ENCODE results near the gene AGPAT3.

Gene AGPAT3

GRCh38 chr21:43847301-43847700 lies 17.7 kb upstream of the AGPAT3 start:
- Histone ChIP-seq H3K9me3 (ENCODE audit: control insufficient read depth, insufficient read depth, low read length) (no peaks in the 10 kb centered on the region), H3K36me3 (ENCODE audit: control insufficient read depth, low read length) (no peaks in the 10 kb centered on the region), H3K4me3 (ENCODE audit: low read length) (no peak overlapping the region), H3K4me1 (ENCODE audit: control insufficient read depth, low read length) (peaks cover 5% of the 10 kb centered on the region), H3F3A (ENCODE audit: control insufficient read depth, insufficient read depth) (no peaks in the 10 kb centered on the region), H3K9me2 (replicated peaks; ENCODE audit: control insufficient read depth, low read length) (no peaks in the 10 kb centered on the region), H3K27ac (ENCODE audit: low read depth, low read length) (no peak overlapping the region), H3K4me2 (ENCODE audit: low read length) (no peak overlapping the region), H3K79me2 (ENCODE audit: control insufficient read depth, low read length) (no peaks in the 10 kb centered on the region), H4K20me1 (ENCODE audit: control insufficient read depth, insufficient read depth, low read depth, low read length) (no peaks in the 10 kb centered on the region), H3K27me3 (ENCODE audit: control insufficient read depth, low read length) (no peaks in the 10 kb centered on the region)
- no peak for TF ChIP-seq EZH2phosphoT487 (IDR thresholded peaks at IDR 0.05; ENCODE audit: borderline replicate concordance, low read length)
- TF ChIP-seq CTCF (IDR thresholded peaks at IDR 0.05; ENCODE audit: low read depth, low read length, poor library complexity, severe bottlenecking), result no peak

GRCh38 chr21:43848771-43849170 lies 16.3 kb upstream of the AGPAT3 start:
- Histone ChIP-seq H3K27me3 (ENCODE audit: control insufficient read depth, low read length) (peaks cover under 1% of the 10 kb centered on the region; the same call in 1 of the 2 replicates), H4K20me1 (ENCODE audit: control insufficient read depth, insufficient read depth, low read depth, low read length) (no peaks in the 10 kb centered on the region), H3K4me2 (ENCODE audit: low read length) (no peak overlapping the region), H3K9me3 (ENCODE audit: control insufficient read depth, insufficient read depth, low read length) (no peaks in the 10 kb centered on the region), H3K79me2 (ENCODE audit: control insufficient read depth, low read length) (no peaks in the 10 kb centered on the region), H3K9me2 (replicated peaks; ENCODE audit: control insufficient read depth, low read length) (no peaks in the 10 kb centered on the region), H3K36me3 (ENCODE audit: control insufficient read depth, low read length) (no peaks in the 10 kb centered on the region), H3F3A (ENCODE audit: control insufficient read depth, insufficient read depth) (no peaks in the 10 kb centered on the region), H3K4me1 (ENCODE audit: control insufficient read depth, low read length) (no peaks in the 10 kb centered on the region), H3K27ac (ENCODE audit: low read depth, low read length) (no peak overlapping the region), H3K4me3 (ENCODE audit: low read length) (no peak overlapping the region)
- TF ChIP-seq CTCF (IDR thresholded peaks at IDR 0.05; ENCODE audit: low read depth, low read length, poor library complexity, severe bottlenecking) (no peak), EZH2phosphoT487 (IDR thresholded peaks at IDR 0.05; ENCODE audit: borderline replicate concordance, low read length) (no peak)

- Histone ChIP-seq H3K4me3 (ENCODE audit: low read length) (no peak overlapping the region), H3K27me3 (ENCODE audit: control insufficient read depth, low read length) (peaks cover 10% of the 10 kb centered on the region; the same call in 1 of the 2 replicates), H3K4me1 (ENCODE audit: control insufficient read depth, low read length) (peaks cover 3% of the 10 kb centered on the region), H3K9me2 (replicated peaks; ENCODE audit: control insufficient read depth, low read length) (no peaks in the 10 kb centered on the region), H4K20me1 (ENCODE audit: control insufficient read depth, insufficient read depth, low read depth, low read length) (no peaks in the 10 kb centered on the region), H3K36me3 (ENCODE audit: control insufficient read depth, low read length) (no peaks in the 10 kb centered on the region), H3K9me3 (ENCODE audit: control insufficient read depth, insufficient read depth, low read length) (no peaks in the 10 kb centered on the region), H3K27ac (ENCODE audit: low read depth, low read length) (no peak overlapping the region), H3K4me2 (ENCODE audit: low read length) (no peak overlapping the region), H3K79me2 (ENCODE audit: control insufficient read depth, low read length) (no peaks in the 10 kb centered on the region), H3F3A (ENCODE audit: control insufficient read depth, insufficient read depth) (no peaks in the 10 kb centered on the region)
- TF ChIP-seq EZH2phosphoT487 (IDR thresholded peaks at IDR 0.05; ENCODE audit: borderline replicate concordance, low read length) (no peak), CTCF (IDR thresholded peaks at IDR 0.05; ENCODE audit: low read depth, low read length, poor library complexity, severe bottlenecking) (no peak)
Measured at GRCh38 chr21:43849532-43850299, 15.3 kb upstream of the AGPAT3 start.
